ENCODE data around the gene NBEA.
"Not testable (repeated sequence)": the region's sequence is repeated elsewhere in the genome, so short reads cannot be mapped to it uniquely, and the experiment has no call there.

Gene NBEA

GRCh38 chr13:35392768-35393167 lies 450.7 kb downstream of the NBEA start:
- no peak for DNase-seq (ENCODE audit: low read depth)

- DNase-seq (ENCODE audit: low read depth): no peak
These were observed 451.8 kb downstream of the NBEA start for GRCh38 chr13:35393886-35394285.

- not testable (repeated sequence) for DNase-seq (ENCODE audit: low read depth)
These were observed 466.2 kb downstream of the NBEA start for GRCh38 chr13:35408285-35408684.

GRCh38 chr13:35411059-35411744 lies 469.1 kb downstream of the NBEA start:
- DNase-seq (ENCODE audit: low read depth): no peak

- no peak for DNase-seq (ENCODE audit: low read depth)
These were observed 506.4 kb downstream of the NBEA start for GRCh38 chr13:35448465-35448864.

GRCh38 chr13:35449821-35450220 lies 507.8 kb downstream of the NBEA start:
- DNase-seq (ENCODE audit: low read depth): no peak

- no peak for DNase-seq (ENCODE audit: low read depth)
These were observed 513.0 kb downstream of the NBEA start for GRCh38 chr13:35455022-35455421.

- no peak for DNase-seq (ENCODE audit: low read depth)
These were observed 515.2 kb downstream of the NBEA start for GRCh38 chr13:35457258-35457657.

GRCh38 chr13:35460061-35460460 lies 518.0 kb downstream of the NBEA start:
- no peak for DNase-seq (ENCODE audit: low read depth)

- no peak for DNase-seq (ENCODE audit: low read depth)
These were observed 523.3 kb downstream of the NBEA start for GRCh38 chr13:35465371-35465770.

- no peak for DNase-seq (ENCODE audit: low read depth)
These were observed 526.1 kb downstream of the NBEA start for GRCh38 chr13:35468195-35468594.

- no peak for DNase-seq (ENCODE audit: low read depth)
These were observed 527.9 kb downstream of the NBEA start for GRCh38 chr13:35469806-35470525.

GRCh38 chr13:35470671-35471661 lies 528.9 kb downstream of the NBEA start:
- no peak for DNase-seq (ENCODE audit: low read depth)

GRCh38 chr13:35471706-35472322 lies 529.7 kb downstream of the NBEA start:
- no peak for DNase-seq (ENCODE audit: low read depth)

GRCh38 chr13:35472323-35472881 lies 530.3 kb downstream of the NBEA start:
- DNase-seq (ENCODE audit: low read depth): no peak

- no peak for DNase-seq (ENCODE audit: low read depth)
These were observed 531.2 kb downstream of the NBEA start for GRCh38 chr13:35473206-35473775.

- DNase-seq (ENCODE audit: low read depth): no peak
These were observed 531.7 kb downstream of the NBEA start for GRCh38 chr13:35473802-35474201.

GRCh38 chr13:35474496-35475211 lies 532.6 kb downstream of the NBEA start:
- DNase-seq (ENCODE audit: low read depth): no peak

- no peak for DNase-seq (ENCODE audit: low read depth)
These were observed 533.3 kb downstream of the NBEA start for GRCh38 chr13:35475212-35475959.

Measured in activated T-cell treated with anti-CD3 and anti-CD28 coated beads for 1 hour (primary cell).